ENCODE measurements around the gene ATG7. TPM values are rescaled to one million over a fixed set of nuclear protein-coding genes. Genes with fewer than 3 reads are reported as not detected.

Gene ATG7
- total RNA-seq, 2 experiments from 2014 or later = 21.7 to 28.4 TPM

GRCh38 chr3:11230125-11230524 is 42.1 kb upstream of the ATG7 start:
- H3K4me2 ChIP-seq (ENCODE audit: low read length) = no peak overlapping the region
- no peaks in the 10 kb centered on the region for H4K20me1 ChIP-seq (ENCODE audit: insufficient read depth, low read length)
- H3K4me3 ChIP-seq (ENCODE audit: low read depth, low read length, poor library complexity, severe bottlenecking) = no peak overlapping the region
- ChIA-PET CTCF (ENCODE audit: unreplicated experiment) (no interaction called here), POLR2A (no interaction called here)
- no TSS peak for BruUV-seq (replicated peaks)
- no peaks in the 10 kb centered on the region for H3K4me1 ChIP-seq (ENCODE audit: insufficient read depth, low read length, poor library complexity, severe bottlenecking)
- H3K36me3 ChIP-seq (ENCODE audit: insufficient read depth, low read length) = no peaks in the 10 kb centered on the region
- no peak overlapping the region for H3K27ac ChIP-seq (ENCODE audit: low read depth, low read length, poor library complexity, severe bottlenecking)
- DNase-seq (ENCODE audit: low spot score) = no peak
- no peak overlapping the region for H2AFZ ChIP-seq (ENCODE audit: low read length)
- TF ChIP-seq CTCF (conservative IDR thresholded peaks at IDR 0.05; ENCODE audit: low read length) (no peak), EZH2phosphoT487 (IDR thresholded peaks at IDR 0.05; ENCODE audit: borderline replicate concordance, low read depth, low read length) (no peak)
- H3K79me2 ChIP-seq (ENCODE audit: insufficient read depth, low read depth, low read length) = no peaks in the 10 kb centered on the region
- intact Hi-C loops (cut with micrococcal nuclease; ENCODE audit: unreplicated experiment) = no loop called here
- no peaks in the 10 kb centered on the region for H3K9me3 ChIP-seq (ENCODE audit: low read length)
- H3K9me2 ChIP-seq (ENCODE audit: insufficient read depth, low read length) = no peaks in the 10 kb centered on the region

GRCh38 chr3:11230832-11231231 is 41.4 kb upstream of the ATG7 start:
- intact Hi-C loops (cut with micrococcal nuclease; ENCODE audit: unreplicated experiment) = no loop called here
- no TSS peak for BruUV-seq (replicated peaks)

GRCh38 chr3:11235385-11235784 is 36.8 kb upstream of the ATG7 start:
- no peak overlapping the region for H3K4me2 ChIP-seq (ENCODE audit: low read length)
- no peaks in the 10 kb centered on the region for H3K36me3 ChIP-seq (ENCODE audit: insufficient read depth, low read length)
- no peak overlapping the region for H2AFZ ChIP-seq (ENCODE audit: low read length)
- no peaks in the 10 kb centered on the region for H4K20me1 ChIP-seq (ENCODE audit: insufficient read depth, low read length)
- no peak overlapping the region for H3K27ac ChIP-seq (ENCODE audit: low read depth, low read length, poor library complexity, severe bottlenecking)
- POLR2A ChIA-PET = no interaction called here
- intact Hi-C loops (cut with micrococcal nuclease; ENCODE audit: unreplicated experiment) = no loop called here
- no TSS peak for BruUV-seq (replicated peaks)
- H3K9me2 ChIP-seq (ENCODE audit: insufficient read depth, low read length) = no peaks in the 10 kb centered on the region
- DNase-seq (ENCODE audit: low spot score) = no peak
- TF ChIP-seq EZH2phosphoT487 (IDR thresholded peaks at IDR 0.05; ENCODE audit: borderline replicate concordance, low read depth, low read length) (no peak), CTCF (conservative IDR thresholded peaks at IDR 0.05; ENCODE audit: low read length) (no peak)
- H3K4me3 ChIP-seq (ENCODE audit: low read depth, low read length, poor library complexity, severe bottlenecking) = no peak overlapping the region
- no peaks in the 10 kb centered on the region for H3K79me2 ChIP-seq (ENCODE audit: insufficient read depth, low read depth, low read length)
- H3K9me3 ChIP-seq (ENCODE audit: low read length) = no peaks in the 10 kb centered on the region
- CTCF ChIA-PET (ENCODE audit: unreplicated experiment) = interaction anchor here (0.7 kb wide), 1 partner anchor 237 kb away, joined by 3 read pairs; no protein-coding TSS in a partner anchor
- no peaks in the 10 kb centered on the region for H3K4me1 ChIP-seq (ENCODE audit: insufficient read depth, low read length, poor library complexity, severe bottlenecking)

More at GRCh38 chr3:11230832-11231231, 41.4 kb upstream of the ATG7 start:
- ChIA-PET CTCF (ENCODE audit: unreplicated experiment) (no interaction called here), POLR2A (no interaction called here)
- Histone ChIP-seq H3K4me1 (ENCODE audit: insufficient read depth, low read length, poor library complexity, severe bottlenecking) (no peaks in the 10 kb centered on the region), H3K79me2 (ENCODE audit: insufficient read depth, low read depth, low read length) (no peaks in the 10 kb centered on the region), H2AFZ (ENCODE audit: low read length) (no peak overlapping the region), H3K9me2 (ENCODE audit: insufficient read depth, low read length) (no peaks in the 10 kb centered on the region), H3K4me2 (ENCODE audit: low read length) (no peak overlapping the region), H4K20me1 (ENCODE audit: insufficient read depth, low read length) (no peaks in the 10 kb centered on the region), H3K9me3 (ENCODE audit: low read length) (no peaks in the 10 kb centered on the region), H3K27ac (ENCODE audit: low read depth, low read length, poor library complexity, severe bottlenecking) (no peak overlapping the region), H3K36me3 (ENCODE audit: insufficient read depth, low read length) (no peaks in the 10 kb centered on the region), H3K4me3 (ENCODE audit: low read depth, low read length, poor library complexity, severe bottlenecking) (no peak overlapping the region)
- no peak for DNase-seq (ENCODE audit: low spot score)
- no peak for TF ChIP-seq CTCF (conservative IDR thresholded peaks at IDR 0.05; ENCODE audit: low read length)
- TF ChIP-seq EZH2phosphoT487 (IDR thresholded peaks at IDR 0.05; ENCODE audit: borderline replicate concordance, low read depth, low read length) = no peak

All from OCI-LY7 (cell line).